Activated CD4-positive, alpha-beta T cell treated with anti-CD3 and anti-CD28 coated beads for 24 hours (primary cell): Measurements from ENCODE around the gene MCCC1.
"Not testable (repeated sequence)": the region's sequence is repeated elsewhere in the genome, so short reads cannot be mapped to it uniquely, and the experiment has no call there.

Source experiments
- DNase-seq, 2 donors: peaks; one replicate each; pipeline ENCODE4 v3.0.0-alpha.2; 2020; ENCODE audit warnings: low read depth in 2 of 2

The MCCC1 gene

GRCh38 chr3:183046883-183047282 is 52.4 kb downstream of the MCCC1 start:
- no peak for DNase-seq

- DNase-seq: no peak
These were observed 54.6 kb downstream of the MCCC1 start for GRCh38 chr3:183044547-183045229.

GRCh38 chr3:183038757-183039156 is 60.5 kb downstream of the MCCC1 start:
- no peak for DNase-seq

- no peak for DNase-seq
These were observed 61.1 kb downstream of the MCCC1 start for GRCh38 chr3:183038221-183038620.

- DNase-seq: no peak
These were observed 65.5 kb downstream of the MCCC1 start for GRCh38 chr3:183033746-183034145.

GRCh38 chr3:183032880-183033555 is 66.3 kb downstream of the MCCC1 start:
- no peak for DNase-seq

GRCh38 chr3:183031826-183032225 is 67.5 kb downstream of the MCCC1 start:
- DNase-seq: no peak

GRCh38 chr3:183028416-183028815 is 70.9 kb downstream of the MCCC1 start:
- no peak for DNase-seq

GRCh38 chr3:183027276-183027675 is 72.0 kb downstream of the MCCC1 start:
- no peak for DNase-seq

GRCh38 chr3:183022936-183023516 is 76.3 kb downstream of the MCCC1 start:
- no peak for DNase-seq

GRCh38 chr3:183018421-183019192 is 80.7 kb downstream of the MCCC1 start:
- DNase-seq: no peak

GRCh38 chr3:183015185-183015584 is 84.1 kb downstream of the MCCC1 start:
- DNase-seq: no peak

GRCh38 chr3:183013856-183014255 is 85.4 kb downstream of the MCCC1 start:
- no peak for DNase-seq

- no peak for DNase-seq
These were observed 86.2 kb downstream of the MCCC1 start for GRCh38 chr3:183013074-183013473.

GRCh38 chr3:183008800-183009199 is 90.5 kb downstream of the MCCC1 start:
- DNase-seq: no peak

- no peak for DNase-seq
These were observed 91.0 kb downstream of the MCCC1 start for GRCh38 chr3:183008303-183008702.

GRCh38 chr3:183006396-183007002 is 92.8 kb downstream of the MCCC1 start:
- DNase-seq: no peak

- DNase-seq: no peak
These were observed 99.5 kb downstream of the MCCC1 start for GRCh38 chr3:182999767-183000166.

- not testable (repeated sequence) for DNase-seq
These were observed 105.7 kb downstream of the MCCC1 start for GRCh38 chr3:182993486-182994201.

- DNase-seq: no peak
These were observed 109.7 kb downstream of the MCCC1 start for GRCh38 chr3:182989566-182989965.

- no peak for DNase-seq
These were observed 113.3 kb downstream of the MCCC1 start for GRCh38 chr3:182986021-182986420.
